Raji (cell line): ENCODE data around the gene VEGFA.

Experiments used
- POLR2A ChIP-seq: IDR thresholded peaks from 2 replicates; pipeline ENCODE4 v1.6.1; 2011; ENCODE audit warnings: low read depth, low read length, control low read depth; ENCODE audit not compliant: insufficient read depth

Gene VEGFA

GRCh38 chr6:43823879-43824702 is 54.1 kb downstream of the VEGFA start:
- TF ChIP-seq POLR2A: no peak

DNA sequence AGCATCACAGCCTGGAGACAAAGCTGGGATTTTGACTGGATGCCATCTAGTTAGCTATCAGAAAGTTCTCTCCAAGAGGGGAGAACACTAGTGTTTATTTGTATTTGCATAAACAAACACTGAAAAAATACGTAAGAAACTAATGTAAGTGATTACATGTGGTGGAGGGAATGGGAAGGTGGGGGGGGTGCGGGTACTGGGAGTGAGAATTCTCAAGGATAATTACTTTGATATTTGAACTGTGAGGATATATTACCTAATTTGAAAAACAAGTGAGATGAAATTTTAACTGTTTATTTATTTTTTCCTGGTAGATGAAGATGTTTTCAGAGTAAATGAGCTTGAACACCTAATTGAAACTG is 54.7 kb downstream of the VEGFA start:
- no peak for TF ChIP-seq POLR2A

DNA sequence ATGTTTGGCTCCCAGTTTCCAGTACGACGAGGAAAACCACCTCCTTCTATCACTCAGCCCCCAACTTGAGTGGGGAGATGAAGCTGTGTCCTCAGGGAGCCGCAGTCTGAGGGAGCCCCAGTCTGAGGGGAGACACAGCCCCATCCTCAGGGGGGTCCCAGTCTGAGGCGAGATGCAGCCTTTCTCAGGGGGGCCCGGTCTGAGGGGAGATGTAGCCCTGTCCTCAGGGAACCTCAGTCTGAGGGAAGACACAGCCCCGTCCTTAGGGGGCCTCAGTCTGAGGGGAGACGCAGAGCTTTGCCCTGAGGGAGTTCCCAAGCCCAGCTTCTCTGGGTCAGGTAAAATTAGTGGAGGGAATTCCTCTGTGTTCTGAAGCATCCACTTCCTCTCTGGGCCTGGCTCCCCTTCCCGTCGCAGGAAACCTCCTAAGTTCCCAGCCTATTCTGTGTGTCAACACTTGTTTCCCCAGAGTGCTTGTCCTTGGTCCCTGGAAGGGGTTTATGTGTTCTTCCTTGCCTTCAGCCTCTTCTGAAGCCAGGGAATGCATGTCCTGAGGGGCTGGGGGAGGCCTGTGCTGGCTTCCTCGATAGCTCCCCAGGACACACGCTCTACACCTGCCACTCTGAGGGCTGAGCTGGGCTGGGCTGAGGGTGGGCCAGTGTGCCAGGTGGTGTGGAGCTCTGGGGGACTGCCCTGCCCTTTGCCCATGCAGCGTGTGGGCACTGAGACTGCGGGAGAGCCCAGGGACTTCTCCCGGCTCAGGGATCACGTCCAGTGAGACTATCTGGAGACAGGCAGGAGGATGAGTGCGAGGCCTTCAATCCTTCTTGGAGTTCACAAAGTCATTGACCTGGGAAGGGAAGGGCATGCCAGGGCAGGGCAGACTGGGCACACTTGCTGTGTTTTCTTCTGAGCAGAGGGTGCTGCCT is 55.4 kb downstream of the VEGFA start:
- no peak for TF ChIP-seq POLR2A

GRCh38 chr6:43826730-43827129 is 56.7 kb downstream of the VEGFA start:
- TF ChIP-seq POLR2A: no peak

DNA sequence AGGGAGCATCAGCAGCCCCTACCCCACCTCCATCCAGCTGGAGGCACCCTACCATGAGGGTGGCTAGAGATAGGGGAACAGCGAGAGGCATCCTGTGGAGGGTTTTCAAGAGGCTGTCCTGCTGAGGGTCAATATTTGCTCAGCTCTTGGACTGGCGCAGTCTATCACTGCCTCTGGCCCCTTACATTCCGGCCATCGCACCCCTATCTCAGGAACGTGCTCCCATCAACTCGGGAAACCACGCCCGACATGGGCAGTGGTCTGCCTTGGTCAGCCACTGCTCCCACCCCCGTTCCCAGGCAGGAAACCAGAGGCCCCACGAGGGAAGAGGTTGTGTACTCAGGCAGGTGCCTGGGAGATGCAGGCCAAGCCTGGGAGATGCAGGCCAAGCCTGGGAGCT is 57.9 kb downstream of the VEGFA start:
- TF ChIP-seq POLR2A: no peak

GRCh38 chr6:43828711-43829110 is 58.7 kb downstream of the VEGFA start:
- TF ChIP-seq POLR2A: no peak

GRCh38 chr6:43829470-43829869 is 59.5 kb downstream of the VEGFA start:
- no peak for TF ChIP-seq POLR2A

- TF ChIP-seq POLR2A: no peak
Measured at GRCh38 chr6:43830775-43831174, 60.8 kb downstream of the VEGFA start.

GRCh38 chr6:43831191-43831590 is 61.2 kb downstream of the VEGFA start:
- no peak for TF ChIP-seq POLR2A

DNA sequence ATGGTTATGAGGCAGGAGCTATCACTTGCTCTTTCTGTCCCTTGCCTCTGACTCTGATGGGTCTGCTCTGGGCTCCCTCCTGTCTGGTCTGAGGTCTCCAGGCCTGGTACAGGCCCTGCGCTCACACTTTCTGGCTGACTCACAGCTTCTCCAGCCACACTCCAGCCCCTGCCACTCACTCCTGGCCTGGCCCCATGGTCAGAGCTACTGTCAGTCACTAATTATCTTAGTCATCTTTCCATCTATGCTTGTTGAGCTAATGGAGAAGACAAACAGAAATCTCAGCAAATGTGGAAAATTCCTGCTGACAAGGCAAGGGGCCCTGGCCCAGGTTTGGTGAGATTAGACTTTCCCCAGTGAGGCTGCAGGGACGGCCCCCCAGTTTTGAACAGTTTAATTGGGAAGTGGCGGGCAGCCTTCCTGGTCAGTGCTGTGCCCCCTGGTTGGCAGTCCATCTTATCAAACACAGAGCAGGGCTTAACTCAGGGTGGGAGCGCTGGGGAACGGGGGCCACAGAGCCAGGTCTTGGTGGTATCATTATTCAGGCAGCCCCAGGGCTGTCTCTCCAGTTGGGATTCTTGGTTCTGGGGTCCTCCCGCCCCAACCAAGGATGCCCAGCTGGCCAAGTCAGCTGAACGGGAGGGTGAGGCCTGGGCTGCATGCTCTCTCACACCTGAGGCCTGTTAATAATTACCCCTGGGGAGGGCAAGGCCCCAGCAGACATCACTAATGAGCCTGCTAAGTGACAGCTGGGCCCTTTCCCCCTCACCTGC is 63.4 kb downstream of the VEGFA start:
- TF ChIP-seq POLR2A: no peak

- TF ChIP-seq POLR2A: no peak
Measured at GRCh38 chr6:43833996-43834390, 64.0 kb downstream of the VEGFA start.

- TF ChIP-seq POLR2A: no peak
Measured at GRCh38 chr6:43834528-43835155, 64.6 kb downstream of the VEGFA start.

DNA sequence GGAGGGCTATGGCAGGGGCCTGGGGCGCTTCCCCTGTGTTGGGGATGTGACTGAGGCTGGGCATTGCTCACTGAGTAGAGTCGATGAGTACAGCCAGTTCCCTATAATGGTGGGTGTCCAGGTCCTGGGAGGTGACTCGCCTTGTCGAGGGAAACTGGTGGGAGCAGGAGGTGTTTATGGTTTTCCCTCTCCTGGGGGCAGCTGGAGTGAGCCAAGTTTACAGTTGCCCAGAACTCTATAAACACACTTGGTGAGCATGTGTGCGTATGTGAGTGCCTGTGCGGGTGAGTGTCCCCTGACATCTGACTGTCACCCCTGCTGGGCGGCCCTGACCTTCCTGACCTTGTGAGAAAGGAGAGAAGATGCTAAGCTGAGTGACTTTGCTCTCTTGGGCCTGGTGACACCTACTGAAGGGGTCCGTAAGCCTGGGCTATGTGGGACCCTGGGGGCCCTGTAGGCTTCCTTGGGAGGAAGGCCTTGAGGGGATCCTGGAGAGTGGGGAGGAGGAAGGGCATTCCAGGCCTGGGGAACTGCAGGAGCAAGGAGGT is 65.9 kb downstream of the VEGFA start:
- no peak for TF ChIP-seq POLR2A
